NCI-H2196 (cell line): ENCODE data around the gene TIRAP.
"Not testable (repeated sequence)": the region's sequence is repeated elsewhere in the genome, so short reads cannot be mapped to it uniquely, and the experiment has no call there.

Source experiments
- DNase-seq: peaks from one replicate; lab custom pipeline; 2025; ENCODE audit not compliant: unreplicated experiment; lab: John Stamatoyannopoulos, UW

The TIRAP gene

GRCh38 chr11:126282736-126283591 is at the start of gene TIRAP:
Gene TIRAP, plus strand, starts transcription at chr11:126283093. Its CDS starts 7,802 bp downstream, at chr11:126290895.
- DNase-seq: peak; percentile 57

GRCh38 chr11:126233391-126233790 is 49.5 kb upstream of the TIRAP start:
- DNase-seq: no peak

GRCh38 chr11:126246636-126247035 is 36.3 kb upstream of the TIRAP start:
- no peak for DNase-seq

- no peak for DNase-seq
These were observed 29.6 kb upstream of the TIRAP start for GRCh38 chr11:126253265-126253664.

GRCh38 chr11:126254819-126255218 is 28.1 kb upstream of the TIRAP start:
- DNase-seq: no peak

GRCh38 chr11:126255507-126255906 is 27.4 kb upstream of the TIRAP start:
- not testable (repeated sequence) for DNase-seq

GRCh38 chr11:126256216-126256615 is 26.7 kb upstream of the TIRAP start:
- no peak for DNase-seq

GRCh38 chr11:126257144-126257543 is 25.7 kb upstream of the TIRAP start:
- no peak for DNase-seq

GRCh38 chr11:126257764-126258163 is 25.1 kb upstream of the TIRAP start:
- no peak for DNase-seq

GRCh38 chr11:126262216-126262615 is 20.7 kb upstream of the TIRAP start:
- no peak for DNase-seq

- DNase-seq: no peak
These were observed 19.4 kb upstream of the TIRAP start for GRCh38 chr11:126263489-126263888.

- no peak for DNase-seq
These were observed 17.1 kb upstream of the TIRAP start for GRCh38 chr11:126265811-126266210.

GRCh38 chr11:126267650-126268049 is 15.2 kb upstream of the TIRAP start:
- DNase-seq: no peak

GRCh38 chr11:126268361-126268707 is 14.6 kb upstream of the TIRAP start:
- DNase-seq: peak; percentile 59

- peak; percentile 99 for DNase-seq
These were observed 13.9 kb upstream of the TIRAP start, which contains the start of the genes FOXRED1 and SRPRA for GRCh38 chr11:126268708-126269579. Gene FOXRED1, plus strand, starts transcription at chr11:126269154. Its CDS starts 53 bp downstream, at chr11:126269207. Gene SRPRA, minus strand, starts transcription at chr11:126268895. Its CDS starts 91 bp downstream, at chr11:126268804.

GRCh38 chr11:126277322-126277721 is 5.6 kb upstream of the TIRAP start:
- DNase-seq: no peak

GRCh38 chr11:126277780-126278179 is 5.1 kb upstream of the TIRAP start:
- DNase-seq: no peak

- DNase-seq: no peak
These were observed 3.7 kb upstream of the TIRAP start for GRCh38 chr11:126279191-126279590.

GRCh38 chr11:126280595-126280994 is 2.3 kb upstream of the TIRAP start:
- no peak for DNase-seq

- no peak for DNase-seq
These were observed 1.6 kb upstream of the TIRAP start for GRCh38 chr11:126281245-126281644.

GRCh38 chr11:126281666-126282175 is 1.2 kb upstream of the TIRAP start:
- DNase-seq: no peak

GRCh38 chr11:126282361-126282735 is 545 bp upstream of the TIRAP start:
- DNase-seq: no peak
